Astrocyte (in vitro differentiated cells and primary cell): ENCODE measurements around the gene UNKL.

ENCODE experiments used
- CTCF ChIP-seq: IDR thresholded peaks from 2 replicates; pipeline ENCODE4 v1.5.1; 2011; ENCODE audit warnings: low read depth, mild to moderate bottlenecking, inconsistent platforms, low read length, moderate library complexity; ENCODE audit not compliant: insufficient read depth
- EZH2 ChIP-seq: IDR thresholded peaks from 2 replicates; pipeline ENCODE4 v1.6.1; 2012; ENCODE audit warnings: mild to moderate bottlenecking, low read length, inconsistent platforms; ENCODE audit not compliant: insufficient read depth

GRCh38 chr16:1437606-1438005 lies 23.1 kb upstream of the UNKL start:
- TF ChIP-seq CTCF: no peak
- no peak for TF ChIP-seq EZH2
